ENCODE data around the gene HELZ.

GRCh38 chr17:67281743-67282142, 36.7 kb upstream of the HELZ start:
- no peak for TF ChIP-seq CTCF (IDR thresholded peaks at IDR 0.05)
- no peak for TF ChIP-seq POLR2A (IDR thresholded peaks at IDR 0.05)
- TF ChIP-seq EP300 (IDR thresholded peaks at IDR 0.05): no peak

Measured in ovary (tissue), 3 donors.